ENCODE results near the gene VSIR.

GRCh38 chr10:71773221-71773971 is at the start of gene VSIR:
- TF ChIP-seq, protein P1, sequence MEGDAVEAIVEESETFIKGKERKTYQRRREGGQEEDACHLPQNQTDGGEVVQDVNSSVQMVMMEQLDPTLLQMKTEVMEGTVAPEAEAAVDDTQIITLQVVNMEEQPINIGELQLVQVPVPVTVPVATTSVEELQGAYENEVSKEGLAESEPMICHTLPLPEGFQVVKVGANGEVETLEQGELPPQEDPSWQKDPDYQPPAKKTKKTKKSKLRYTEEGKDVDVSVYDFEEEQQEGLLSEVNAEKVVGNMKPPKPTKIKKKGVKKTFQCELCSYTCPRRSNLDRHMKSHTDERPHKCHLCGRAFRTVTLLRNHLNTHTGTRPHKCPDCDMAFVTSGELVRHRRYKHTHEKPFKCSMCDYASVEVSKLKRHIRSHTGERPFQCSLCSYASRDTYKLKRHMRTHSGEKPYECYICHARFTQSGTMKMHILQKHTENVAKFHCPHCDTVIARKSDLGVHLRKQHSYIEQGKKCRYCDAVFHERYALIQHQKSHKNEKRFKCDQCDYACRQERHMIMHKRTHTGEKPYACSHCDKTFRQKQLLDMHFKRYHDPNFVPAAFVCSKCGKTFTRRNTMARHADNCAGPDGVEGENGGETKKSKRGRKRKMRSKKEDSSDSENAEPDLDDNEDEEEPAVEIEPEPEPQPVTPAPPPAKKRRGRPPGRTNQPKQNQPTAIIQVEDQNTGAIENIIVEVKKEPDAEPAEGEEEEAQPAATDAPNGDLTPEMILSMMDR (IDR thresholded peaks at IDR 0.05): peak; percentile 87 to 98 (median 96)
- TF ChIP-seq POLR2A (IDR thresholded peaks at IDR 0.05): peak; percentile 91 to 98

Measured in heart left ventricle (tissue), 13 donors.